Motor neuron (in vitro differentiated cells): ENCODE results near the gene BCAM. TPM values are rescaled to one million over a fixed set of nuclear protein-coding genes. Genes with fewer than 3 reads are reported as not detected.

ENCODE experiments used
- ATAC-seq, 8 experiments: fragments of 200-7000 bp; cut with Tn5 transposase; replicated peaks in 6 of 8; 2 replicates each; pipeline ENCODE4 v1.8.0; 2021; ENCODE audit warnings: mild to moderate bottlenecking in 8 of 8, moderate library complexity in 8 of 8
- H3K27ac ChIP-seq, 2 donors: fragments of 250-450 bp; sonication (Bioruptor Pico); 2 replicates each; pipeline ENCODE4 v1.9.0; 2021; ENCODE audit warnings: antibody characterized with exemption in 2 of 2, mild to moderate bottlenecking in 2 of 2, moderate library complexity in 1 of 2
- H3K4me1 ChIP-seq, 2 donors: fragments of 250-450 bp; sonication (Bioruptor Pico); replicated peaks in 1 of 2; 2 replicates each; pipeline ENCODE4 v1.6.1; 2021; ENCODE audit warnings: antibody characterized with exemption in 2 of 2, mild to moderate bottlenecking in 2 of 2, moderate library complexity in 1 of 2
- H3K4me3 ChIP-seq, 5 donors: fragments of 250-450 bp; sonication (Bioruptor Pico); 2 replicates each; pipeline ENCODE4 v1.9.0; 2021; ENCODE audit warnings: antibody characterized with exemption in 5 of 5, mild to moderate bottlenecking in 5 of 5, moderate library complexity in 4 of 5
- WGBS, 10 experiments: fragments of 450-650 bp; shearing (Covaris generic); methylation state at CpG; one replicate each; pipeline ENCODE4 v1.0.0; 2022; 5-methylcytosine and 5-hydroxymethylcytosine counted together
- in situ Hi-C, 9 experiments: fragments of 400-800 bp; cut with MboI; loops; one replicate each; pipeline ENCODE4 v1.15.0; 2021; ENCODE audit warnings: low sequenced_read_pairs in 9 of 9, low pct_unique_long_range_greater_than_20kb in 2 of 9; ENCODE audit not compliant: unreplicated experiment in 9 of 9
- total RNA-seq, 8 experiments: library from RNA; unstranded; fragments of 300-600 nt; gene quantifications; 2 replicates each; pipeline versions ENCODE4 v1.2.3 to v1.2.4, GENCODE V29; 2022

Gene BCAM
- total RNA-seq, 8 experiments from 2014 or later = 1.7 to 10.6 (median 6.1) TPM

- H3K27ac ChIP-seq = no peak overlapping the region
- in situ Hi-C loops = loop anchor here in 2 of 9 experiments (10.0 to 25.0 kb wide), 2 partner anchors 48 to 234 kb away; partner anchors contain the start of gene NECTIN2 (in 1 of the 2)
- ATAC-seq = peak in 1 of 8 experiments; percentile 58
- no peaks in the 10 kb centered on the region for H3K4me1 ChIP-seq
- no peak overlapping the region for H3K4me3 ChIP-seq
- 17 to 60% methylated on average over 1 to 2 of the region's 12 CpGs; no CpG with 5 or more reads in 8 of the 10 experiments for WGBS, 10 experiments
Measured at GRCh38 chr19:44796701-44797115, 12.2 kb upstream of the BCAM start.

- no peak for ATAC-seq
- WGBS, 10 experiments = 20 to 92% (median 56%) methylated on average over 1 to 6 of the region's 10 CpGs
- H3K4me1 ChIP-seq = no peaks in the 10 kb centered on the region
- in situ Hi-C loops = loop anchor here in 2 of 9 experiments (10.0 to 25.0 kb wide), 2 partner anchors 45 to 237 kb away; partner anchors contain the start of gene NECTIN2 (in 1 of the 2)
- H3K4me3 ChIP-seq = no peak overlapping the region
- H3K27ac ChIP-seq = no peak overlapping the region
Measured at GRCh38 chr19:44799627-44800346, 9.1 kb upstream of the BCAM start.

GRCh38 chr19:44800461-44800860 is 8.4 kb upstream of the BCAM start:
- in situ Hi-C loops = no loop called here

GRCh38 chr19:44803442-44804428 is 5.2 kb upstream of the BCAM start:
- Histone ChIP-seq H3K4me1 (peaks cover 0 to 15% of the 10 kb centered on the region in 2 donors), H3K27ac (no peak overlapping the region), H3K4me3 (no peak overlapping the region)
- in situ Hi-C loops = no loop called here
- 63 to 100% (median 88%) methylated on average over 1 to 7 of the region's 13 CpGs for WGBS, 10 experiments
- ATAC-seq = no peak

More at GRCh38 chr19:44800461-44800860, 8.4 kb upstream of the BCAM start:
- H3K4me1 ChIP-seq = no peaks in the 10 kb centered on the region
- H3K27ac ChIP-seq = no peak overlapping the region
- no peak overlapping the region for H3K4me3 ChIP-seq
- peak; percentile 98 to 100 (median 100) for ATAC-seq
- WGBS, 10 experiments = no CpG with 5 or more reads among the region's 3 CpGs

- Histone ChIP-seq H3K4me3 (no peak overlapping the region), H3K27ac (no peak overlapping the region), H3K4me1 (peaks cover 11 to 34% of the 10 kb centered on the region in 2 donors)
- ATAC-seq = peak in 2 of 8 experiments; percentile 30 to 40
- 10 to 57% (median 23%) methylated on average over 1 to 5 of the region's 7 CpGs; no CpG with 5 or more reads in 6 of the 10 experiments for WGBS, 10 experiments
- in situ Hi-C loops = no loop called here
Measured at GRCh38 chr19:44806291-44806690, 2.6 kb upstream of the BCAM start.

- 10 to 90% (median 65%) methylated on average over 2 to 3 of the region's 5 CpGs; no CpG with 5 or more reads in 6 of the 10 experiments for WGBS, 10 experiments
- Histone ChIP-seq H3K27ac (no peak overlapping the region), H3K4me1 (peaks cover 11 to 34% of the 10 kb centered on the region in 2 donors), H3K4me3 (no peak overlapping the region)
- in situ Hi-C loops = no loop called here
- peak in 3 of 8 experiments; percentile 23 to 70 (median 31) for ATAC-seq
Measured at GRCh38 chr19:44807162-44807561, 1.7 kb upstream of the BCAM start.

- Histone ChIP-seq H3K4me3 (no peak overlapping the region), H3K27ac (peak overlapping the region in 1 of 2 donors; percentile 31), H3K4me1 (peaks cover 11 to 34% of the 10 kb centered on the region in 2 donors)
- in situ Hi-C loops = no loop called here
- 5 to 92% (median 56%) methylated on average over 2 to 5 of the region's 14 CpGs; no CpG with 5 or more reads in 4 of the 10 experiments for WGBS, 10 experiments
- ATAC-seq = peak; percentile 32 to 54 (median 44)
Measured at GRCh38 chr19:44807652-44808462, 1.0 kb upstream of the BCAM start.

GRCh38 chr19:44809577-44810233 is 802 bp downstream of the BCAM start:
- Histone ChIP-seq H3K27ac (peak overlapping the region in 1 of 2 donors; percentile 39), H3K4me1 (peaks cover 11 to 34% of the 10 kb centered on the region in 2 donors), H3K4me3 (peak overlapping the region in 4 of 5 donors; percentile 28 to 49 (median 36))
- 20 to 71% (median 33%) methylated on average over 1 to 2 of the region's 7 CpGs; no CpG with 5 or more reads in 7 of the 10 experiments for WGBS, 10 experiments
- in situ Hi-C loops = no loop called here
- peak in 1 of 8 experiments; percentile 3 for ATAC-seq

- WGBS, 10 experiments = 57 to 100% (median 80%) methylated on average over 1 to 3 of the region's 13 CpGs; no CpG with 5 or more reads in 5 of the 10 experiments
- no peak overlapping the region for H3K27ac ChIP-seq
- H3K4me1 ChIP-seq = peaks cover 11 to 34% of the 10 kb centered on the region in 2 donors
- in situ Hi-C loops = no loop called here
- H3K4me3 ChIP-seq = no peak overlapping the region
- ATAC-seq = no peak
Measured at GRCh38 chr19:44810234-44811121, 1.6 kb downstream of the BCAM start.

- in situ Hi-C loops = no loop called here
- H3K4me1 ChIP-seq = peaks cover 11 to 34% of the 10 kb centered on the region in 2 donors
- WGBS, 10 experiments = 100% methylated on average over 4 of the region's 7 CpGs; no CpG with 5 or more reads in 9 of the 10 experiments
- no peak for ATAC-seq
- H3K4me3 ChIP-seq = no peak overlapping the region
- H3K27ac ChIP-seq = no peak overlapping the region
Measured at GRCh38 chr19:44811122-44811419, 2.2 kb downstream of the BCAM start.

- in situ Hi-C loops = no loop called here
- ATAC-seq = no peak
- Histone ChIP-seq H3K4me3 (no peak overlapping the region), H3K27ac (no peak overlapping the region), H3K4me1 (peaks cover 11 to 27% of the 10 kb centered on the region in 2 donors)
- 80 to 100% (median 90%) methylated on average over 1 to 8 of the region's 28 CpGs; no CpG with 5 or more reads in 7 of the 10 experiments for WGBS, 10 experiments
Measured at GRCh38 chr19:44812142-44812718, 3.3 kb downstream of the BCAM start.
